Thyroid gland (tissue), 4 donors: ENCODE results near the gene PCBP3.

Experiments used
- POLR2A ChIP-seq, 2 donors: fragments of 450-650 bp; IDR thresholded peaks; one replicate each; pipeline ENCODE4 v1.6.1; 2017; ENCODE audit warnings: antibody characterized with exemption in 2 of 2, mild to moderate bottlenecking in 2 of 2, moderate library complexity in 1 of 2
- TF ChIP-seq, protein P1 (sequence below), 6 experiments: fragments of 200-600 bp in 3 of 6; fragments of 450-650 bp in 3 of 6; sonication (generic) in 3 of 6; IDR thresholded peaks; one replicate each; pipeline ENCODE4 v1.5.1; 2016 to 2019; ENCODE audit warnings: antibody characterized with exemption in 6 of 6, mild to moderate bottlenecking in 2 of 6, inconsistent platforms in 1 of 6, moderate library complexity in 1 of 6

DNA sequence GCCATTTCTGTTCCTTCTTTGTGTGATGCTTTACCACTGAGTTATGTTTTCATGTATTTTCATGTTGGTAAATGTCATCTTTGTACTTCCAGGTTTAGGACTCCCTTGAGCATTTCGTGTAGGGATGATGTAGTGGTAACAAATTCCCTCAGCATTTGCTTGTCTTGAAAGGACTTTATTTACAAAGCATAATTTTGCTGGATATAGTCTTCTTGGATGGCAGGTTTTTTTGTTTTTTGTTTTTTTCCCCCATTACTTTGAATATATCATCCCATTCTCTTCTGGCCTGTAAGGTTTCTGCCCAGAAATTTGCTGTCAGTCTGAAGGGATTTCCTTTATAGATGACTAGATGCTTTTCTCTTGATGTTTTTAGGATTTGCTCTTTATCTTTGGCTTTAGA, 133.4 kb downstream of the PCBP3 start:
- no peak for TF ChIP-seq POLR2A (IDR thresholded peaks at IDR 0.05)
- TF ChIP-seq, protein P1, sequence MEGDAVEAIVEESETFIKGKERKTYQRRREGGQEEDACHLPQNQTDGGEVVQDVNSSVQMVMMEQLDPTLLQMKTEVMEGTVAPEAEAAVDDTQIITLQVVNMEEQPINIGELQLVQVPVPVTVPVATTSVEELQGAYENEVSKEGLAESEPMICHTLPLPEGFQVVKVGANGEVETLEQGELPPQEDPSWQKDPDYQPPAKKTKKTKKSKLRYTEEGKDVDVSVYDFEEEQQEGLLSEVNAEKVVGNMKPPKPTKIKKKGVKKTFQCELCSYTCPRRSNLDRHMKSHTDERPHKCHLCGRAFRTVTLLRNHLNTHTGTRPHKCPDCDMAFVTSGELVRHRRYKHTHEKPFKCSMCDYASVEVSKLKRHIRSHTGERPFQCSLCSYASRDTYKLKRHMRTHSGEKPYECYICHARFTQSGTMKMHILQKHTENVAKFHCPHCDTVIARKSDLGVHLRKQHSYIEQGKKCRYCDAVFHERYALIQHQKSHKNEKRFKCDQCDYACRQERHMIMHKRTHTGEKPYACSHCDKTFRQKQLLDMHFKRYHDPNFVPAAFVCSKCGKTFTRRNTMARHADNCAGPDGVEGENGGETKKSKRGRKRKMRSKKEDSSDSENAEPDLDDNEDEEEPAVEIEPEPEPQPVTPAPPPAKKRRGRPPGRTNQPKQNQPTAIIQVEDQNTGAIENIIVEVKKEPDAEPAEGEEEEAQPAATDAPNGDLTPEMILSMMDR (IDR thresholded peaks at IDR 0.05): no peak
